ENCODE measurements around the gene TRIM21. TPM values are rescaled to one million over a fixed set of nuclear protein-coding genes. Genes with fewer than 3 reads are reported as not detected.

Gene TRIM21
- polyA plus RNA-seq, 1 donor from 2014 or later: 0.11 TPM

DNA sequence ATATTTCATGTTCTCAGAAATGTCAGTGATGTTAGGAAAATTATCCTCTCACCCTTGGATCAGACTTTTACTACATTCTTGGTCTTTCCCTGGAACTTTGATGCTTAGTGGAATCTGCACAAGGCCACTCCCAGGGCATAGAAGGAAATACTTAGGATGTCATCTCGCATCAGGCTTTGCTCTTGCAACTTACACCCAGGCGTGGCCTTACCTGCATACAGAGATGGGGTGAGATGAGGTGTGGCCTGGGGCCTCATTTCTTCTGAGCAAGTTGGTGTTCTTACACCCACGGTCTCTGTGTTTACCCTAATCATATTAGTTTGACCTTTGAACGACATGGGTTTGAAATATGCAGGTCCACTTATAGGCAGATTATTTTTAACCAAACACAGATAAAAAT is 36.5 kb upstream of the TRIM21 start:
- Histone ChIP-seq H4K20me1 (ENCODE audit: insufficient read depth) (no peaks in the 10 kb centered on the region), H3K4me3 (ENCODE audit: low read length) (no peak overlapping the region), H3F3A (ENCODE audit: insufficient read depth, low read length, poor library complexity, severe bottlenecking) (no peaks in the 10 kb centered on the region), H3K9me2 (ENCODE audit: insufficient read depth, low read length) (no peaks in the 10 kb centered on the region), H2AFZ (ENCODE audit: low read depth, low read length) (no peak overlapping the region), H3K79me2 (replicated peaks; ENCODE audit: insufficient read depth, low read length) (no peaks in the 10 kb centered on the region), H3K4me2 (ENCODE audit: low read length) (no peak overlapping the region), H3K27ac (ENCODE audit: low read length) (no peak overlapping the region), H3K36me3 (ENCODE audit: insufficient read depth, low read length) (no peaks in the 10 kb centered on the region), H3K9ac (ENCODE audit: low read length) (no peak overlapping the region), H3K27me3 (ENCODE audit: insufficient read depth, low read depth, low read length) (no peaks in the 10 kb centered on the region), H3K9me3 (ENCODE audit: low read length) (no peaks in the 10 kb centered on the region)
- TF ChIP-seq SMC3 (conservative IDR thresholded peaks at IDR 0.05; ENCODE audit: poor library complexity) (no peak), EP300 (conservative IDR thresholded peaks at IDR 0.05; ENCODE audit: poor library complexity, severe bottlenecking) (no peak), POLR2AphosphoS5 (IDR thresholded peaks at IDR 0.05) (no peak), TAF1 (IDR thresholded peaks at IDR 0.05; ENCODE audit: low read depth) (no peak), RAD21 (conservative IDR thresholded peaks at IDR 0.05) (no peak), MXI1 (conservative IDR thresholded peaks at IDR 0.05; ENCODE audit: poor library complexity, severe bottlenecking) (no peak), EZH2 (IDR thresholded peaks at IDR 0.05; ENCODE audit: borderline replicate concordance, insufficient read depth, low read length, poor library complexity, severe bottlenecking) (no peak)
- TF ChIP-seq, protein P1, sequence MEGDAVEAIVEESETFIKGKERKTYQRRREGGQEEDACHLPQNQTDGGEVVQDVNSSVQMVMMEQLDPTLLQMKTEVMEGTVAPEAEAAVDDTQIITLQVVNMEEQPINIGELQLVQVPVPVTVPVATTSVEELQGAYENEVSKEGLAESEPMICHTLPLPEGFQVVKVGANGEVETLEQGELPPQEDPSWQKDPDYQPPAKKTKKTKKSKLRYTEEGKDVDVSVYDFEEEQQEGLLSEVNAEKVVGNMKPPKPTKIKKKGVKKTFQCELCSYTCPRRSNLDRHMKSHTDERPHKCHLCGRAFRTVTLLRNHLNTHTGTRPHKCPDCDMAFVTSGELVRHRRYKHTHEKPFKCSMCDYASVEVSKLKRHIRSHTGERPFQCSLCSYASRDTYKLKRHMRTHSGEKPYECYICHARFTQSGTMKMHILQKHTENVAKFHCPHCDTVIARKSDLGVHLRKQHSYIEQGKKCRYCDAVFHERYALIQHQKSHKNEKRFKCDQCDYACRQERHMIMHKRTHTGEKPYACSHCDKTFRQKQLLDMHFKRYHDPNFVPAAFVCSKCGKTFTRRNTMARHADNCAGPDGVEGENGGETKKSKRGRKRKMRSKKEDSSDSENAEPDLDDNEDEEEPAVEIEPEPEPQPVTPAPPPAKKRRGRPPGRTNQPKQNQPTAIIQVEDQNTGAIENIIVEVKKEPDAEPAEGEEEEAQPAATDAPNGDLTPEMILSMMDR (IDR thresholded peaks at IDR 0.05; ENCODE audit: poor library complexity, severe bottlenecking): no peak
- TF ChIP-seq, protein P2, sequence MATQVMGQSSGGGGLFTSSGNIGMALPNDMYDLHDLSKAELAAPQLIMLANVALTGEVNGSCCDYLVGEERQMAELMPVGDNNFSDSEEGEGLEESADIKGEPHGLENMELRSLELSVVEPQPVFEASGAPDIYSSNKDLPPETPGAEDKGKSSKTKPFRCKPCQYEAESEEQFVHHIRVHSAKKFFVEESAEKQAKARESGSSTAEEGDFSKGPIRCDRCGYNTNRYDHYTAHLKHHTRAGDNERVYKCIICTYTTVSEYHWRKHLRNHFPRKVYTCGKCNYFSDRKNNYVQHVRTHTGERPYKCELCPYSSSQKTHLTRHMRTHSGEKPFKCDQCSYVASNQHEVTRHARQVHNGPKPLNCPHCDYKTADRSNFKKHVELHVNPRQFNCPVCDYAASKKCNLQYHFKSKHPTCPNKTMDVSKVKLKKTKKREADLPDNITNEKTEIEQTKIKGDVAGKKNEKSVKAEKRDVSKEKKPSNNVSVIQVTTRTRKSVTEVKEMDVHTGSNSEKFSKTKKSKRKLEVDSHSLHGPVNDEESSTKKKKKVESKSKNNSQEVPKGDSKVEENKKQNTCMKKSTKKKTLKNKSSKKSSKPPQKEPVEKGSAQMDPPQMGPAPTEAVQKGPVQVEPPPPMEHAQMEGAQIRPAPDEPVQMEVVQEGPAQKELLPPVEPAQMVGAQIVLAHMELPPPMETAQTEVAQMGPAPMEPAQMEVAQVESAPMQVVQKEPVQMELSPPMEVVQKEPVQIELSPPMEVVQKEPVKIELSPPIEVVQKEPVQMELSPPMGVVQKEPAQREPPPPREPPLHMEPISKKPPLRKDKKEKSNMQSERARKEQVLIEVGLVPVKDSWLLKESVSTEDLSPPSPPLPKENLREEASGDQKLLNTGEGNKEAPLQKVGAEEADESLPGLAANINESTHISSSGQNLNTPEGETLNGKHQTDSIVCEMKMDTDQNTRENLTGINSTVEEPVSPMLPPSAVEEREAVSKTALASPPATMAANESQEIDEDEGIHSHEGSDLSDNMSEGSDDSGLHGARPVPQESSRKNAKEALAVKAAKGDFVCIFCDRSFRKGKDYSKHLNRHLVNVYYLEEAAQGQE (IDR thresholded peaks at IDR 0.05; ENCODE audit: borderline replicate concordance): no peak

DNA sequence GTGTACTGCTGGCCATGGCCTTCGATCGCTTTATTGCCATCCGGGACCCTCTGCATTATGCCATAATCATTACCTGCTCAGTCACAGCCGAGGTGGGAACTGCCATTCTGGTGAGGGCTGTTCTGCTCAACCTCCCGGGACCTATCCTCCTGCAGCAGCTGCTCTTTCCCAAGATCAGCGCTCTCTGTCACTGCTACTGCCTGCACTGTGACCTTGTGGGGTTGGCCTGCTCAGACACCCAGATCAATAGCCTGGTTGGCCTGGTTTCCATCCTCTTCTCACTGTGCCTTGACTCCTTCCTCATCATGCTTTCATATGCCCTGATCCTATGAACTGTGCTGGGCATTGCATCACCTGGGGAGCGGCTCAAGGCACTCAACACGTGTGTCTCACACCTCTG is 24.9 kb upstream of the TRIM21 start:
- H3K9me2 ChIP-seq (ENCODE audit: insufficient read depth, low read length): no peaks in the 10 kb centered on the region
- H3K4me3 ChIP-seq (ENCODE audit: low read length): no peak overlapping the region
- H3K27me3 ChIP-seq (ENCODE audit: insufficient read depth, low read depth, low read length): no peaks in the 10 kb centered on the region
- no peak overlapping the region for H3K27ac ChIP-seq (ENCODE audit: low read length)
- H3K9me3 ChIP-seq (ENCODE audit: low read length): no peaks in the 10 kb centered on the region
- no peaks in the 10 kb centered on the region for H3K36me3 ChIP-seq (ENCODE audit: insufficient read depth, low read length)
- H3K79me2 ChIP-seq (replicated peaks; ENCODE audit: insufficient read depth, low read length): no peaks in the 10 kb centered on the region
- TF ChIP-seq, protein P1 (IDR thresholded peaks at IDR 0.05; ENCODE audit: poor library complexity, severe bottlenecking): no peak
- TF ChIP-seq EP300 (conservative IDR thresholded peaks at IDR 0.05; ENCODE audit: poor library complexity, severe bottlenecking) (no peak), SMC3 (conservative IDR thresholded peaks at IDR 0.05; ENCODE audit: poor library complexity) (no peak), TAF1 (IDR thresholded peaks at IDR 0.05; ENCODE audit: low read depth) (no peak)
- no peak overlapping the region for H3K4me2 ChIP-seq (ENCODE audit: low read length)
- H3F3A ChIP-seq (ENCODE audit: insufficient read depth, low read length, poor library complexity, severe bottlenecking): no peaks in the 10 kb centered on the region
- no peak overlapping the region for H2AFZ ChIP-seq (ENCODE audit: low read depth, low read length)
- H3K9ac ChIP-seq (ENCODE audit: low read length): no peak overlapping the region
- no peaks in the 10 kb centered on the region for H4K20me1 ChIP-seq (ENCODE audit: insufficient read depth)
